ENCODE data around the gene YTHDC2. TPM values are rescaled to one million over a fixed set of nuclear protein-coding genes. Genes with fewer than 3 reads are reported as not detected.

YTHDC2 gene
- total and polyA plus RNA-seq, 2 of the 13 experiments (the other 11 are each of a cell fraction or from before 2014, with no cell fraction given): 6.7 to 17.8 TPM

DNA sequence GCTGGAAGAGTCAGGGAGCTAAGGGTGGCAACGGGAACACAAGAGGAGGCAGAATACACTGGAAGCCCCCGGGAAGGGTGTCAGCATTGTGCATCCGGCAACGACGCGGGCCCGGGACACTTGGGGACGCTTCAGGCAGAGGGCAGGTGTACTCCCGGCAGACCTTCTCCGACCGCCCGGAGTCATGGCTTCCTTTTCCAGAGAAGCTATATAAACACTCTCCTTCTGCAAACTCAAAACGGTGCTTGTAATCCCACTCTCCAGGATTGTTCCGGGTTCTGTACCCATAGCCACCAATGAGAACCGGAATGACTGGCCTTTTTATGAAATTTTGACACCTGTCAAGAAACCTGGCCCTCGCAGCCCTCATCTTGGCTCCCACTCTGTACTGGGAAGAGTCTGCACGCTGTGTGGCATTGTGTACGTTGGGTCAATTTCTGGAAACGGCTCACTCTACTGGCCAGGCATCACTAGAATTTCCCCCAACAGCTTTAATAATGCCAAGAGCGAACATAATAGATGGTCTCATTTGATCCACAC lies 24.8 kb upstream of the YTHDC2 start (continued):
- no peak for TF ChIP-seq U2AF1 (optimal IDR thresholded peaks at IDR 0.05; ENCODE audit: low read depth, low read length)
- no peak for TF ChIP-seq ZNF704 (CRISPR knock-in tag; IDR thresholded peaks at IDR 0.05; ENCODE audit: borderline replicate concordance)
- no peak for TF ChIP-seq ZBTB7B (CRISPR knock-in tag; IDR thresholded peaks at IDR 0.05)
- TF ChIP-seq ZNF569 (CRISPR knock-in tag; IDR thresholded peaks at IDR 0.05; ENCODE audit: borderline replicate concordance): no peak
- TF ChIP-seq NFKBIZ (CRISPR knock-in tag; IDR thresholded peaks at IDR 0.05): no peak

- DNase-seq (ENCODE audit: low spot score) (peak; percentile 57), FAIRE-seq (no peak), ATAC-seq (no peak; the same call in 2 of the 3 replicates)
- Histone ChIP-seq H3K4me1 (ENCODE audit: insufficient read depth, low read length) (peaks cover 17% of the 10 kb centered on the region), H3K27me3 (ENCODE audit: control insufficient read depth in 1 of 2, insufficient read depth in 2 of 2, low read length in 2 of 2) (peaks cover 1 to 34% of the 10 kb centered on the region in 2 experiments; a peak in 4 of 5 replicates), H3K79me2 (ENCODE audit: insufficient read depth, low read length) (no peaks in the 10 kb centered on the region), H3K9ac (ENCODE audit: insufficient read depth, low read depth, low read length) (no peak overlapping the region), H3K4me3 (replicated peaks in 1 of 3; ENCODE audit: insufficient read depth in 1 of 3, low read depth in 2 of 3, low read length in 3 of 3) (no peak overlapping the region), H3K4me2 (ENCODE audit: low read depth, low read length) (peak overlapping the region; percentile 80; the same call in 1 of the 2 replicates), H3K9me3 (ENCODE audit: low read length) (peaks cover 18% of the 10 kb centered on the region), H3K27ac (ENCODE audit: extremely low read length, insufficient read depth, low read length) (no peak overlapping the region), H3K36me3 (replicated peaks in 1 of 2; ENCODE audit: control insufficient read depth in 1 of 2, insufficient read depth in 2 of 2, low read length in 2 of 2) (no peaks in the 10 kb centered on the region), H4K20me1 (ENCODE audit: insufficient read depth, low read length) (no peaks in the 10 kb centered on the region), H2AFZ (ENCODE audit: low read length) (no peak overlapping the region)
- CTCF ChIA-PET (ENCODE audit: low intra/inter-chr PET ratio, low total read pairs): no interaction called here
- TF ChIP-seq FOSL2 (CRISPR knock-in tag; IDR thresholded peaks at IDR 0.05) (peak; percentile 77), KDM1A (CRISPR knock-in tag; IDR thresholded peaks at IDR 0.05) (peak; percentile 38; the same call in 1 of the 2 replicates), NRL (CRISPR knock-in tag; IDR thresholded peaks at IDR 0.05; ENCODE audit: borderline replicate concordance) (no peak), ZNF546 (CRISPR knock-in tag; conservative IDR thresholded peaks at IDR 0.05) (no peak), CEBPB (IDR thresholded peaks at IDR 0.05; ENCODE audit: borderline replicate concordance, low read depth, low read length) (peak; percentile 48; the same call in 1 of the 2 replicates), ZNF629 (CRISPR knock-in tag; conservative IDR thresholded peaks at IDR 0.05) (peak; percentile 77)
- intact Hi-C loops (cut with micrococcal nuclease; ENCODE audit: unreplicated experiment): no loop called here
- in situ Hi-C loops (cut with HindIII; ENCODE audit: extremely low pct_ligation_motif_present, low pct_unique_long_range_greater_than_20kb): no loop called here
- POLR2A ChIA-PET: interaction anchor here (1.4 to 2.1 kb wide), 2 partner anchors 13 to 24 kb away, joined by 3 to 13 read pairs; partner anchors contain the start of gene YTHDC2
- 7% methylated on average over 3 of the region's 3 CpGs for WGBS (ENCODE audit: low lambda C conversion rate)
- BruUV-seq (replicated peaks): no TSS peak
These were observed 24.2 kb upstream of the YTHDC2 start for GRCh38 chr5:113489299-113489698.

Data from HepG2 (cell line).